Measurements from ENCODE around the gene KRTAP4-12. TPM values are rescaled to one million over a fixed set of nuclear protein-coding genes. Genes with fewer than 3 reads are reported as not detected.
"Not testable (repeated sequence)": the region's sequence is repeated elsewhere in the genome, so short reads cannot be mapped to it uniquely, and the experiment has no call there.

The KRTAP4-12 gene
- total RNA-seq, 1 experiment from 2014 or later, result not detected

- no peak overlapping the region for H3K27ac ChIP-seq
- ChIA-PET CTCF (no interaction called here), POLR2A (ENCODE audit: unreplicated experiment) (no interaction called here)
- intact Hi-C loops (cut with micrococcal nuclease; ENCODE audit: unreplicated experiment), result no loop called here
- 0 out of 2 replicates have a peak, but pooled peaks cover 5% of the 10 kb centered on the region for H3F3A ChIP-seq (ENCODE audit: insufficient read depth, low read depth)
- H3K4me3 ChIP-seq, result no peak overlapping the region
- no peaks in the 10 kb centered on the region for H3K36me3 ChIP-seq (ENCODE audit: low read depth)
- H3K9me2 ChIP-seq (ENCODE audit: insufficient read depth), result no peaks in the 10 kb centered on the region
- DNase-seq, result no peak
- no TSS peak for BruUV-seq (replicated peaks)
- H3K79me2 ChIP-seq (ENCODE audit: low read depth), result no peaks in the 10 kb centered on the region
- H3K4me1 ChIP-seq (replicated peaks; ENCODE audit: insufficient read depth), result no peaks in the 10 kb centered on the region
- H4K20me1 ChIP-seq (ENCODE audit: insufficient read depth), result no peaks in the 10 kb centered on the region
- no peak overlapping the region for H3K4me2 ChIP-seq
- no peaks in the 10 kb centered on the region for H3K27me3 ChIP-seq (ENCODE audit: insufficient read depth, low read depth)
- TF ChIP-seq EZH2 (IDR thresholded peaks at IDR 0.05; ENCODE audit: low read depth), result no peak
- TF ChIP-seq, protein P1, sequence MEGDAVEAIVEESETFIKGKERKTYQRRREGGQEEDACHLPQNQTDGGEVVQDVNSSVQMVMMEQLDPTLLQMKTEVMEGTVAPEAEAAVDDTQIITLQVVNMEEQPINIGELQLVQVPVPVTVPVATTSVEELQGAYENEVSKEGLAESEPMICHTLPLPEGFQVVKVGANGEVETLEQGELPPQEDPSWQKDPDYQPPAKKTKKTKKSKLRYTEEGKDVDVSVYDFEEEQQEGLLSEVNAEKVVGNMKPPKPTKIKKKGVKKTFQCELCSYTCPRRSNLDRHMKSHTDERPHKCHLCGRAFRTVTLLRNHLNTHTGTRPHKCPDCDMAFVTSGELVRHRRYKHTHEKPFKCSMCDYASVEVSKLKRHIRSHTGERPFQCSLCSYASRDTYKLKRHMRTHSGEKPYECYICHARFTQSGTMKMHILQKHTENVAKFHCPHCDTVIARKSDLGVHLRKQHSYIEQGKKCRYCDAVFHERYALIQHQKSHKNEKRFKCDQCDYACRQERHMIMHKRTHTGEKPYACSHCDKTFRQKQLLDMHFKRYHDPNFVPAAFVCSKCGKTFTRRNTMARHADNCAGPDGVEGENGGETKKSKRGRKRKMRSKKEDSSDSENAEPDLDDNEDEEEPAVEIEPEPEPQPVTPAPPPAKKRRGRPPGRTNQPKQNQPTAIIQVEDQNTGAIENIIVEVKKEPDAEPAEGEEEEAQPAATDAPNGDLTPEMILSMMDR (conservative IDR thresholded peaks at IDR 0.05), result no peak
- no peak overlapping the region for H2AFZ ChIP-seq
- peaks cover 4% of the 10 kb centered on the region; the same call in 1 of the 2 replicates for H3K9me3 ChIP-seq (ENCODE audit: insufficient read depth, low read depth)
These were observed 39.8 kb upstream of the KRTAP4-12 start for GRCh38 chr17:41163828-41164227.

- POLR2A ChIA-PET (ENCODE audit: unreplicated experiment), result no interaction called here
- Histone ChIP-seq H2AFZ (no peak within 1 kb of the TSS), H3K36me3 (ENCODE audit: low read depth) (no peaks in the 10 kb centered on the region), H4K20me1 (ENCODE audit: insufficient read depth) (no peaks in the 10 kb centered on the region), H3K4me2 (no peak within 1 kb of the TSS), H3K4me3 (no peak within 1 kb of the TSS), H3K9me2 (ENCODE audit: insufficient read depth) (no peaks in the 10 kb centered on the region), H3K4me1 (replicated peaks; ENCODE audit: insufficient read depth) (no peaks in the 10 kb centered on the region), H3K27me3 (ENCODE audit: insufficient read depth, low read depth) (no peaks in the 10 kb centered on the region), H3F3A (ENCODE audit: insufficient read depth, low read depth) (0 out of 2 replicates have a peak, but pooled peaks cover 5% of the 10 kb centered on the region), H3K9me3 (ENCODE audit: insufficient read depth, low read depth) (no peaks in the 10 kb centered on the region; the same call in 1 of the 2 replicates), H3K79me2 (ENCODE audit: low read depth) (no peaks in the 10 kb centered on the region), H3K27ac (no peak within 1 kb of the TSS)
- TF ChIP-seq, protein P1 (conservative IDR thresholded peaks at IDR 0.05), result no peak
- TF ChIP-seq EZH2 (IDR thresholded peaks at IDR 0.05; ENCODE audit: low read depth), result no peak
- DNase-seq, result no peak
- BruUV-seq (replicated peaks), result no TSS peak
- CTCF ChIA-PET, result no interaction called here
- intact Hi-C loops (cut with micrococcal nuclease; ENCODE audit: unreplicated experiment), result no loop called here
These were observed 36.7 kb upstream of the KRTAP4-12 start, which contains the start of gene KRTAP4-4 for GRCh38 chr17:41160648-41161047. Gene KRTAP4-4, minus strand, starts transcription at chr17:41160748. Its CDS starts 57 bp downstream, at chr17:41160691.

DNA sequence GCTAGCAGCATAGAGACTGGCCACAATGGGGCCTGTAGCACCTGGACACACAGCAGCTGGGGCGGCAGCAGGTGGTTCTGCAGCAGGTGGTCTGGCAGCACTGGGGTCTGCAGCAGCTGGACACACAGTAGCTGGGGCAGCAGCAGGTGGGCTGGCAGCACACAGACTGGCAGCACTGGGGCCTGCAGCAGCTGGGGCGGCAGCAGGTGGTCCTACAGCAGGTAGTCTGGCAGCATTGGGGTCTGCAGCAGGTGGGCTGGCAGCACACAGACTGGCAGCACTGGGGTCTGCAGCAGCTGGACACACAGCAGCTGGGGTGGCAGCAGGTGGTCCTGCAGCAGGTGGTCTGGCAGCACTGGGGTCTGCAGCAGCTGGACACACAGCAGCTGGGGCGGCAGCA is 36.2 kb upstream of the KRTAP4-12 start:
- H3F3A ChIP-seq (ENCODE audit: insufficient read depth, low read depth); CTCF ChIA-PET; BruUV-seq (replicated peaks); H2AFZ ChIP-seq; H3K9me3 ChIP-seq (ENCODE audit: insufficient read depth, low read depth); H3K27ac ChIP-seq; H3K27me3 ChIP-seq (ENCODE audit: insufficient read depth, low read depth); H3K4me2 ChIP-seq; H4K20me1 ChIP-seq (ENCODE audit: insufficient read depth); H3K36me3 ChIP-seq (ENCODE audit: low read depth); H3K4me3 ChIP-seq; intact Hi-C loops (cut with micrococcal nuclease; ENCODE audit: unreplicated experiment); H3K79me2 ChIP-seq (ENCODE audit: low read depth); H3K4me1 ChIP-seq (replicated peaks; ENCODE audit: insufficient read depth); DNase-seq; POLR2A ChIA-PET (ENCODE audit: unreplicated experiment); H3K9me2 ChIP-seq (ENCODE audit: insufficient read depth): not testable (repeated sequence)

DNA sequence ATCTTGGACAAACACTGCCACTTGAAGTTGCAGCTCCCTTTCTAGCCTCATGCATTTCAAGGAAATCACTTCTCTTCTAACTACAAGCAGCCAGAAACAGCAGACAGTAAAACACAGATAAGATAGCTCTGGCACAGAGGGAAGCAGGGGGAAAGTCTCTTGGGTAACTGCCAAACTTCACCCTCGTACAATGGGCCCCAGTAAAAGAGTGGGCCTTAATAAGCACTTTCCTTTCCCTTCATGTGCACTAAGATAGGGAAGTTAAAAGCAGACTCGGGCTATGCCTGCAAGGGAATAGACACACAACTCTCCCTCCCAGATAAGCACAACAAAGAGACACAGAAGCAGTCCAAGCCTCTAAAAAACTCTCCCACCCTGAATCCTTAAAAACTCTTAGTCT is 29.9 kb upstream of the KRTAP4-12 start:
- no peak overlapping the region for H3K4me3 ChIP-seq
- no peaks in the 10 kb centered on the region for H4K20me1 ChIP-seq (ENCODE audit: insufficient read depth)
- H3K27me3 ChIP-seq (ENCODE audit: insufficient read depth, low read depth), result no peaks in the 10 kb centered on the region
- no peak overlapping the region for H3K4me2 ChIP-seq
- no peak for TF ChIP-seq EZH2 (IDR thresholded peaks at IDR 0.05; ENCODE audit: low read depth)
- TF ChIP-seq, protein P1 (conservative IDR thresholded peaks at IDR 0.05), result no peak
- no peaks in the 10 kb centered on the region for H3K79me2 ChIP-seq (ENCODE audit: low read depth)
- DNase-seq, result no peak
- no peaks in the 10 kb centered on the region for H3K9me2 ChIP-seq (ENCODE audit: insufficient read depth)
- H3K4me1 ChIP-seq (replicated peaks; ENCODE audit: insufficient read depth), result no peaks in the 10 kb centered on the region
- ChIA-PET CTCF (no interaction called here), POLR2A (ENCODE audit: unreplicated experiment) (no interaction called here)
- intact Hi-C loops (cut with micrococcal nuclease; ENCODE audit: unreplicated experiment), result no loop called here
- no peak overlapping the region for H2AFZ ChIP-seq
- H3F3A ChIP-seq (ENCODE audit: insufficient read depth, low read depth), result no peaks in the 10 kb centered on the region
- BruUV-seq (replicated peaks), result no TSS peak
- no peaks in the 10 kb centered on the region for H3K36me3 ChIP-seq (ENCODE audit: low read depth)
- H3K27ac ChIP-seq, result no peak overlapping the region
- H3K9me3 ChIP-seq (ENCODE audit: insufficient read depth, low read depth), result peaks cover 3% of the 10 kb centered on the region; the same call in 1 of the 2 replicates
